Naive thymus-derived CD8-positive, alpha-beta T cell (primary cell): ENCODE data around the gene EIF4E1B. TPM values are rescaled to one million over a fixed set of nuclear protein-coding genes. Genes with fewer than 3 reads are reported as not detected.
"Not testable (repeated sequence)": the region's sequence is repeated elsewhere in the genome, so short reads cannot be mapped to it uniquely, and the experiment has no call there.

Experiments used
- ATAC-seq, 2 donors: fragments of 150-1000 bp; cut with Tn5 transposase in 1 of 2; sonication (Bioruptor Pico), chemical (Tn5 transposase) in 1 of 2; 1 replicate in 1 of 2; 2 replicates in 1 of 2; pipeline ENCODE4 v1.10.0; 2021; ENCODE audit warnings: mild to moderate bottlenecking in 2 of 2, moderate library complexity in 2 of 2
- POLR2A ChIA-PET: fragments of 350-600 bp; sonication (Branson Sonifier 250); formaldehyde crosslinking; loops from one replicate; lab custom pipeline; 2021; ENCODE audit warnings: antibody characterized with exemption; lab: Charles Lee
- DNase-seq, 10 donors: peaks; one replicate each; pipeline versions ENCODE4 v3.0.0 to v3.0.0-alpha.2; 2020 to 2022
- H3K27ac Mint-ChIP-seq, 10 donors: one replicate each; pipeline ENCODE4 v1.8.0; 2020 to 2022; ENCODE audit warnings: mild to moderate bottlenecking in 10 of 10, mixed read lengths in 10 of 10, moderate library complexity in 4 of 10, inconsistent platforms in 1 of 10
- H3K27me3 Mint-ChIP-seq, 5 donors: one replicate each; pipeline ENCODE4 v1.8.0; 2021 to 2022; ENCODE audit warnings: mixed read lengths in 5 of 5
- H3K36me3 Mint-ChIP-seq, 3 donors: one replicate each; pipeline ENCODE4 v1.8.0; 2020 to 2022; ENCODE audit warnings: mixed read lengths in 3 of 3, mild to moderate bottlenecking in 2 of 3, inconsistent platforms in 1 of 3
- H3K4me1 Mint-ChIP-seq, 4 donors: one replicate each; pipeline ENCODE4 v1.8.0; 2021 to 2022; ENCODE audit warnings: mixed read lengths in 4 of 4
- H3K4me3 Mint-ChIP-seq, 10 donors: one replicate each; pipeline ENCODE4 v1.8.0; 2020 to 2022; ENCODE audit warnings: mild to moderate bottlenecking in 10 of 10, mixed read lengths in 10 of 10, moderate library complexity in 6 of 10, inconsistent platforms in 1 of 10
- H3K9me3 Mint-ChIP-seq, 9 donors: one replicate each; pipeline ENCODE4 v1.8.0; 2020 to 2022; ENCODE audit warnings: mixed read lengths in 9 of 9, mild to moderate bottlenecking in 3 of 9, inconsistent platforms in 1 of 9, moderate library complexity in 1 of 9
- polyA plus RNA-seq, 3 donors: library from polyadenylated mRNA; unstranded; fragments of 300-500 nt; fragmentation: Illumina TruSeq; gene quantifications; one replicate each; pipeline ENCODE4 v1.2.3, GENCODE V29; 2021
- total RNA-seq, 8 experiments: library from RNA in 2 of 8; stranded (reverse) in 2 of 8; gene quantifications; one replicate each; pipeline ENCODE4 v1.2.3 and lab custom pipeline; 2021 to 2026

EIF4E1B gene
- total and polyA plus RNA-seq, 5 experiments from 2014 or later, result not detected

DNA sequence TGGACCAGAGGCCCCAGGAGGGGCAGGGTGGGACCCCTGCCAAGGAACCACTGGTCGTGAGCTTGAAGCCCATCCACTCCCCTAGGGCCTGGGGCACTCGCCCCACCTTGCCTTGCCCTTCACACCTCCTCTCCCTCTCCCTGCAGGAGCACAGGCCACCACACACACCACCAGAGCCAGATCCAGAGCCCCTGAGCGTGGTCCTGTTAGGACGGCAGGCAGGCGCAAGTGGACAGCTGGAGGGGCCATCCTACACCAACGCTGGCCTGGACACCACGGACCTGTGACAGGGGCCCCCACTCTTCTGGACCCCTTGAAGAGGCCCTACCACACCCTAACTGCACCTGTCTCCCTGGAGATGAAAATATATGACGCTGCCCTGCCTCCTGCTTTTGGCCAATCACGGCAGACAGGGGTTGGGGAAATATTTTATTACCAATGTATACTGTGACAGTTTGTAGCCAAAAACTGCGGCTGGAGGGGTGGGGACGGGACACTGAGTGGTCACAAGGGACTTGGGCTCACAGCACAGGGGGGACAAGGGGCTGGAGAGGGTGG lies 35.0 kb upstream of the EIF4E1B start:
- Mint-ChIP-seq H3K27ac (no peak overlapping the region), H3K36me3 (no peaks in the 10 kb centered on the region), H3K4me3 (peak overlapping the region in 1 of 10 donors; percentile 77), H3K9me3 (no peaks in the 10 kb centered on the region), H3K27me3 (peaks cover 0 to 4% (median 0%) of the 10 kb centered on the region in 5 donors), H3K4me1 (peaks cover 5 to 9% (median 8%) of the 10 kb centered on the region in 4 donors)
- POLR2A ChIA-PET, result no interaction called here
- no peak for ATAC-seq
- no peak for DNase-seq

DNA sequence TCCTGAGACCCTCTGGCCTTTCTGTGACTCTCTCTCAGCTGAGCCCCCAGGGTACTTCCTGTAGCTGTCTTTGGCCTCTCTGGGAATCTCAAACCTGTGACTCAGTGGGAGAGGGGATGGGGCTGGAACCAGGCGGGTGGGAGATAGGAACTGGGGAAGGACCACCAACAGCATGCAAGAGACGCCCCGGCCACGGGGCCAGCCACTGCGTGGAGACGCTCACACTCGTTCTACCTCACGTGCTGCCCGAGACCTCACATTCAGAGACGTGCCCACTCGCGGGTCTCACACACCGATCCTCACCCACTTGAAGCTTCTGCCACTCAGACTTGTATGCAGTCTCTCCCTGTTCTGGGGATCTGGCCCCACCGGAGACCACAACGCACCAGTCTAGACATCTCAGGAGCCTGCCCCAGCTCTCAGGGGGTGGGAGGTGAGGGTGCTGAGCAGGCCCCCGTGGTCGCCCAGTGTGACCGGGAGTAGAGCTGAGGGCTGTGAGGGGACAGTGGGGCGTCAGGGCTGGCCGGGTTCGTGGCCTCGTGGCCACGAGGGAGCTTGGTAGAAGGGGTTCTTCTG lies 34.3 kb upstream of the EIF4E1B start:
- Mint-ChIP-seq H3K4me1 (peaks cover 5 to 9% (median 8%) of the 10 kb centered on the region in 4 donors), H3K4me3 (peak overlapping the region; percentile 64 to 85 (median 80)), H3K9me3 (no peaks in the 10 kb centered on the region), H3K36me3 (no peaks in the 10 kb centered on the region), H3K27ac (peak overlapping the region in 3 of 10 donors; percentile 17 to 78 (median 67)), H3K27me3 (peaks cover 0 to 4% (median 0%) of the 10 kb centered on the region in 5 donors)
- POLR2A ChIA-PET, result interaction anchor here (0.8 to 1.9 kb wide), 5 partner anchors 54 to 180 kb away, joined by 3 to 6 read pairs (median 5); partner anchors contain the start of genes CLTB, FAF2 and RNF44
- ATAC-seq, result no peak
- no peak for DNase-seq

DNA sequence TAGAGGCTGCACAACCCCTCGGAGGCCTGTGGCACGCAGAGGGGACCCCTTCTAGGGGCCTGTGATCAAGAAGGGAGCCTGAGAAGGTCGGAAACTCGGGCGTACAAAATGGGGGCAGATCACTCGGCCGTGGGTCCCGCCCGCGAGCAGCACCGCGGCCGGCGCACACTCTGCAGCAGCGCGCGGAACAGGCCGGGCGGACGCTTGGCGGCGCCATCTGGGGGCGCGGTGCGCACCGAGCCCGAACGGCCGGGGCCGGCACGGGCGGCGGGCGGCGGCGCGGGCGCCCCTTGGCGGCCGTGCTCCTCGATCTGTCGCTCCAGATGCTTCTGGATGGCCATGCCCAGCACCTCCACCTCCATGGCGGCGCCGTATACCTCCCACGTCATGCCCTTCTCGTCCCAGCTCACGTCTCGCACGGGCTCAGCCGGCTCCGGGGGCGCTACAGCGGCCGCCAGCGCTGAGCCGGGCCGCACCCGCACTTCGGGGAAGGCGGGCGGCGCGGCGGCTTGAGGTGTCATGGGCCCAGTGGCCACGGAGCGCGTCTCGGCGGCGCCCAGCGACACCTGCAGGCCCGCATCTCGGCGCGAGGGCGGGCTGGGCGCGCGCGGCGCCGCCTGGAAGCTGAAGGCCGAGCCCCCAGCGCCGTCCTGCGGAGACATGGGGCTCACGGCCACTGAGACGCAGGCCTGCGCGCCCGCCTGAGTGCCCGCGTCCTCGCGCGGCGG lies 33.6 kb upstream of the EIF4E1B start:
- DNase-seq, result peak; percentile 56 to 80 (median 68)
- H3K36me3 Mint-ChIP-seq, result no peaks in the 10 kb centered on the region
- peak overlapping the region in 2 of 10 donors; percentile 67 to 78 for H3K27ac Mint-ChIP-seq
- H3K4me1 Mint-ChIP-seq, result peaks cover 5 to 9% (median 8%) of the 10 kb centered on the region in 4 donors
- POLR2A ChIA-PET, result interaction anchor here (0.8 to 1.9 kb wide), 6 partner anchors 54 to 181 kb away, joined by 3 to 6 read pairs (median 5); partner anchors contain the start of genes CLTB, FAF2 and RNF44
- H3K9me3 Mint-ChIP-seq, result no peaks in the 10 kb centered on the region
- H3K27me3 Mint-ChIP-seq, result peaks cover 0 to 4% (median 0%) of the 10 kb centered on the region in 5 donors
- peak overlapping the region; percentile 64 to 85 (median 80) for H3K4me3 Mint-ChIP-seq
- peak; percentile 85 to 91 for ATAC-seq

DNA sequence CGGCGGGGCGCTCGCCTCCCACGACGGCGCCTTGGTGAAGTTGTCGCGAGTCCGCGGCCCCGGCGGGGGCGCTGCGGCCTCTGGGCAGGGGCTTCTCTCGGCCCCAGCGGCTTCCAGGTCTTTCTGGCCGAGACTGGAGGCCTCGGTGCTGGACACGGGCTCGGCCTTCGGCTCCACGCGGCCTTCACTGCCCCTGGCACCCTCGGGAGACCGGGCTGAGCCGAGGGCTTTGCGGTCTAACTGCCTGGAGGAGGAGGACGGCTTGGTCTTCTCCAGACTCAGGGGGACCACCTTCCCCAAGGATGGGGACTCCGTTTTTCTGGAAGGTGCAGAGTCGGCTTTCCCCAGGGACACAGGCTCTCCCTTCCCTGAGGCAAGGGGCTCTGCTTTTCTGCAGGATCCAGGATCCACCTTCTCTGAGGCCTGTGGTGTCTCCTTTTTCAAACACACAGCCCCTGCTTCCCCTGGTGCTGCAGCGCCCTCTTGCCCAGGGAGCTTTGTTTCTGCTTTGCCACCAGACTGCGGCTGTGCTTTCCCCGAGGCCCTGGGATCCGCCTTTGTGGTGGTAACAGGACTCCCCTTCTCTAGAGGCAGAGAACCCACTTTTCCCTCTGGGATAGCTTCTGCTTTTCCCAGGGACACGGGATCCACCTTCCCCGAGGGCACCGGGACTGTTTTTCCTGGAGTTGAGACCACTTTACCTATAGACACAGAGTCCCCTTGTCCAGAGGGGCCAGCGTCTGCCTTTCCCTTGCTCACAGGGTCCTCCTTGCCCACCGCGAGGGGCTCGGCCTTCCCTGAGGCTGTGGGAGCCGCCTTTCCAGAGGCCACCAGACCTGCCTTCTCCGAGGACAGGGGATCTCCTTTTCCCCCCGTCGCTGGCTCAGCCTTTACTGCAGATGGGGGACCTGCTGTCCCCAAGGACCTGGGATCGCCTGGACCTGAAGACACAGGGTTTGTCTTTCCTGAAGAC lies 32.8 kb upstream of the EIF4E1B start:
- POLR2A ChIA-PET, result interaction anchor here (1.2 to 1.9 kb wide), 5 partner anchors 55 to 182 kb away, joined by 3 to 6 read pairs (median 5); partner anchors contain the start of genes CLTB, FAF2 and RNF44
- Mint-ChIP-seq H3K27ac (no peak overlapping the region), H3K4me1 (peaks cover 8 to 9% (median 8%) of the 10 kb centered on the region in 4 donors), H3K9me3 (no peaks in the 10 kb centered on the region), H3K4me3 (peak overlapping the region in 9 of 10 donors; percentile 14 to 77 (median 48)), H3K27me3 (peaks cover 0 to 4% (median 0%) of the 10 kb centered on the region in 5 donors), H3K36me3 (no peaks in the 10 kb centered on the region)
- peak in 1 of 10 donors; percentile 22 for DNase-seq
- ATAC-seq, result no peak

DNA sequence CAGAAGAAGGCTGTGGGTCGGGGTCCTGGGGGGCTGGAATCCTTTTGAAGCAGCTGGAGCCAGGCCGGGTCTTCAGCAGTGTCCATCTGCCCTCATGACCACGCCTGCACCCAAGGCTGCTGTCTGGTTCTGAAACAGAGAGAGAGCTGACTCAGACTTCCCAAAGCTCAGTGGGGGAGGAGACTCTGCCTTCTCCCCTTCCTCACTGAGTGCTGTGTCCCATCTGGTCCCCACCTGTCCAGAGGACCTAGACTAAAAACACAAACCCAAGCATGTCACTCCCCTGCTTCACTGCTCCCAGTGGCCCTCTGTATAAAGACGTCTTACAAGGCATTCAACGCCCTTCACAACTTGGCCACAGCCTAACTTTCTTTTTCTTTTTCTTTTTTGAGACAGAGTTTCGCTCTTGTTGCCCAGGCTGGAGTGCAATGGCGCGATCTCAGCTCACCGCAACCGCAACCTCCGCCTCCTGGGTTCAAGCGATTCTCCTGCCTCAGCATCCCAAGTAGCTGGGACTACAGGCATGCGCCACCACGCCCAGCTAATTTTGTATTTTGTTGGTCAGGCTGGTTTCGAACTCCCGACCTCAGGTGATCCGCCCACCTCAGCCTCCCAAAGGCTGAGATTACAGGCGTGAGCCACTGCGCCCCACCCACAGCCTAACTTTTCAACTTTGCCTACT lies 30.6 kb upstream of the EIF4E1B start:
- H3K27ac Mint-ChIP-seq, H3K4me3 Mint-ChIP-seq, DNase-seq, H3K36me3 Mint-ChIP-seq, POLR2A ChIA-PET, H3K4me1 Mint-ChIP-seq, H3K9me3 Mint-ChIP-seq, ATAC-seq, H3K27me3 Mint-ChIP-seq: not testable (repeated sequence)

DNA sequence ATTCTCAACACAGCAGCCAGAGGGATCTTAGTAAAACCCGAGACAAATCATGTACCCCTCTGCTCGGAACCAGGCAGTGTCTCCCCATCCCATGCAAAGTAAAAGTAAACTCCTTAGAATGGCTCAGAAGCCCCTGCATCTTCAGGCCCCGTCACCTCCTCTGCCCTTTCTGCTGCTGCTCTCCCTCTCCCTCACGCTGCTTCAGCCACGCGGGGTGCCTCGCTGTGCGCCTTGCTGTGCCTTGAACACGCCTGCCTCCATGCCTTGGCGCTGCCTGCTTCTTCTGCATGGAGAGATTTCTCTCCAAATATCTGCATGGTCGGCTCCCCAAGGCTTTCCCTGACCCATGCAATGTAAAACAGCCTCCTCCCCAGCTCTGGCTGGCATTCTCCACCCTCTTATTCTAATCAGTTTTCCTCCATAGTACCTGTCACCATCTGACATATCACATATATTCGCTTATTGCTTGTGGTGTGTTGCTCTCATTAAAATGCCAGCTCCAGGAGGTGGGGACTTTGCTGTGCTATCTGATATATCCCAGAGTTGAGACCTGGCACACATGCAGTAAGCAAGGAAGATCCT lies 28.5 kb upstream of the EIF4E1B start:
- Mint-ChIP-seq H3K27ac (no peak overlapping the region), H3K4me1 (peaks cover 0 to 4% (median 0%) of the 10 kb centered on the region in 4 donors), H3K27me3 (peaks cover 0 to 5% (median 0%) of the 10 kb centered on the region in 5 donors), H3K9me3 (no peaks in the 10 kb centered on the region), H3K36me3 (no peaks in the 10 kb centered on the region), H3K4me3 (no peak overlapping the region)
- ATAC-seq (no peak), DNase-seq (no peak)
- POLR2A ChIA-PET, result no interaction called here

DNA sequence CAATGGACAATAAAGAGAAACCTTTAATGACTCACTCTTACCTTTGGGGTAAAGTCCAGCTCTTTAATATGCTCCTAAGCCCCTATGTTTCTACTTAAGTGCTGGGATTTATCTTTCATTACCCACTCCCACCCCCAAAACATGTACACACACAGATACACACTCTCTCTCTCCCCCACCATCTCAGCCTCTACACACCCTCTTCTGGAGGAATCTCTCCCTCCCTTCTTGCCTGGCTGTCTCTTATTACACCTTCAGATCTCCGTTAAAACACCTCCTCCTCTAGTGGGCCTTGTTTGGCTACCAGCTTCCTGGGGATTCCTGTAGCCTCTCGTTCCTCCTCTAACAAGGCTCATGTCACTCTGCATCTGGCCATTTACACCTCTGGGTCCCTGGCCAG lies 27.4 kb upstream of the EIF4E1B start:
- POLR2A ChIA-PET, result no interaction called here
- no peak for ATAC-seq
- Mint-ChIP-seq H3K27me3 (peaks cover 0 to 5% (median 0%) of the 10 kb centered on the region in 5 donors), H3K27ac (no peak overlapping the region), H3K36me3 (no peaks in the 10 kb centered on the region), H3K4me3 (no peak overlapping the region), H3K4me1 (peaks cover 0 to 4% (median 0%) of the 10 kb centered on the region in 4 donors), H3K9me3 (no peaks in the 10 kb centered on the region)
- no peak for DNase-seq

DNA sequence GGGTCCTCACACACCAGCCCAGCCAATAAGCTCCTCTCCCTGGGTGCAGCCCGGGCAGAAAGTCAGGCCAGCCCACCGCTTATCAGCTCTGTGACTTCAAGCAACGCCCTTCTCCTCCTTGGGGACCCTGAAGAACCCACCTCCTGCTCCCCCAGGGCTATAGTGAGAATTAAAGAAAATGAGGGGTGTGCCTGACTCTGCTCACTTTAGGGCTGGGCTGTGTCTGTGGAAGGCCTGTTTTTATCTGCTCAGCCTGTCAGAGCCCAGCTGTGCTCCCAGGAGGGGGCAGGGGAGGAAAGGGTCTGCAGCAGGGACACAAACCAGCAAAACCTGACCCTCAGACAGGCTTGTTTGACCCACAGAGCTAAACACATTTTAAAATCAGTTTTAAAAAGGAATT lies 24.4 kb upstream of the EIF4E1B start:
- Mint-ChIP-seq H3K4me1 (peaks cover 10 to 12% (median 11%) of the 10 kb centered on the region in 4 donors), H3K36me3 (peaks cover 0 to 4% (median 0%) of the 10 kb centered on the region in 3 donors), H3K27me3 (peaks cover 7 to 16% (median 13%) of the 10 kb centered on the region in 5 donors), H3K4me3 (no peak overlapping the region), H3K27ac (no peak overlapping the region), H3K9me3 (peaks cover 0 to 6% (median 0%) of the 10 kb centered on the region in 9 donors)
- DNase-seq, result no peak
- no peak for ATAC-seq
- POLR2A ChIA-PET, result no interaction called here

DNA sequence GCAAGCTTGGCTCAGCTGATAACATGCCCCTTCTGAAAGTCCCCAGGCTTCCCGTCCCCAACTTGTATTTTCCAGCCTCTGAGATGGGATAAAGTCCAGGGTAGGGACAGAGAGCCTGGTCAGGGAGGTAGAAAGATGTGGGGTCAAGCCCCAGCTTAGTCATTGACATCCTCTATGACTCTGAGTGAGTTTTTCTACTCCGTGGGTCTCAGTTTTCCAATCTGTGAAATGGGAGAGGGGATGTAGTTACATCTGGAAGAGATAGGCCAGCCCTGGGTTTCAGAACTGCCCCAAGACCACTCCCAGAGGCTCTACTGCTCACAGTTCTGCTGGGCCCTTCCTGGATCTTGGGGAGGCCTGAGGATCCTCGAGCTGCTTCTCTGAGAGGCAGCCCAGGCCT lies 23.6 kb upstream of the EIF4E1B start:
- H3K9me3 Mint-ChIP-seq, result peaks cover 0 to 6% (median 0%) of the 10 kb centered on the region in 9 donors
- peaks cover 13 to 21% (median 20%) of the 10 kb centered on the region in 5 donors for H3K27me3 Mint-ChIP-seq
- H3K4me3 Mint-ChIP-seq, result no peak overlapping the region
- H3K36me3 Mint-ChIP-seq, result peaks cover 0 to 4% (median 2%) of the 10 kb centered on the region in 3 donors
- POLR2A ChIA-PET, result no interaction called here
- no peak for ATAC-seq
- H3K4me1 Mint-ChIP-seq, result peaks cover 10 to 15% (median 12%) of the 10 kb centered on the region in 4 donors
- H3K27ac Mint-ChIP-seq, result no peak overlapping the region
- no peak for DNase-seq

DNA sequence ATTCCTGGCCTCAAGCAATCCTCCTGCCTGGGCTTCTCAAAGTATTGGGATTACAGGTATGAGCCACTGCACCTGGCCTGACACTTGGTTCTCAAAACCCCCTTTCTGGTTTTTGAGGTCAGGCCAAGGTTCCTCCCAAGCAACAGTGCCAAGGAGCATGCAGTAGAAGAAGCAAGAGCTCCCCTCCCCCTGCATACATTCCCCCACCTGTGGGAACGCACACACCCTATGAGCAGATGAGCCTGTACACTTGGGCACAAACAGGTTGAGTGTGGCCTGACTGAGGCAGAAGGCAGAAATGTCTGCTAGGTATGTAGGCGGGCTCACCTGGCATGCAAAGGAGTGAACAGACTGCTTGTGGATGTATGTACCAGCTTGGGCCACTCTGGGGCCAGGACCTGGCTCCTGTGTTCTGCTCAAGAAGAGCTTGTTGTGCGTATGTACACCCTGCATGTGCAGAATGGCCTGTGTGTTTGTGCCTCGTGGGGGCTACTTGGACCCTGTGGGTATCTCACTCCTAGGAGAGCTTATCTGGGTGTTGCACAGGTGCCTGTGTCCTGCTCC lies 22.3 kb upstream of the EIF4E1B start:
- Mint-ChIP-seq H3K36me3 (peaks cover 0 to 4% (median 2%) of the 10 kb centered on the region in 3 donors), H3K9me3 (peaks cover 0 to 8% (median 0%) of the 10 kb centered on the region in 9 donors), H3K4me3 (peak overlapping the region; percentile 79 to 94 (median 90)), H3K4me1 (peaks cover 10 to 14% (median 12%) of the 10 kb centered on the region in 4 donors), H3K27ac (no peak overlapping the region), H3K27me3 (peaks cover 16 to 32% (median 31%) of the 10 kb centered on the region in 5 donors)
- ATAC-seq, result no peak
- DNase-seq, result no peak
- POLR2A ChIA-PET, result no interaction called here
